ENCODE results near the gene NUP205. TPM values are rescaled to one million over a fixed set of nuclear protein-coding genes. Genes with fewer than 3 reads are reported as not detected.

Gene NUP205
- 10 to 100 TPM; 19.4 to 51.2 (median 23.3) TPM for total RNA-seq

GRCh38 chr7:135557455-135558336 is at the start of gene NUP205:
Gene NUP205 (plus strand): TSS chr7:135557917. CDS start chr7:135557945, 28 bp downstream.
- TF ChIP-seq CTCF (IDR thresholded peaks at IDR 0.05), result peak in 3 of 6 experiments; percentile 39 to 45 (median 44)
- peak in 1 of 2 donors; percentile 8 for TF ChIP-seq POLR2A (IDR thresholded peaks at IDR 0.05)
- Histone ChIP-seq H3K27me3 (no peaks in the 10 kb centered on the region), H3K27ac (peak within 1 kb of the TSS; percentile 87 to 93 (median 90)), H3K4me3 (peak within 1 kb of the TSS; percentile 73 to 90 (median 76)), H3K36me3 (no peaks in the 10 kb centered on the region), H3K9me3 (no peaks in the 10 kb centered on the region), H3K4me1 (peaks cover 0 to 14% (median 2%) of the 10 kb centered on the region in 4 donors)
- peak; percentile 65 to 82 (median 81) for DNase-seq

DNA sequence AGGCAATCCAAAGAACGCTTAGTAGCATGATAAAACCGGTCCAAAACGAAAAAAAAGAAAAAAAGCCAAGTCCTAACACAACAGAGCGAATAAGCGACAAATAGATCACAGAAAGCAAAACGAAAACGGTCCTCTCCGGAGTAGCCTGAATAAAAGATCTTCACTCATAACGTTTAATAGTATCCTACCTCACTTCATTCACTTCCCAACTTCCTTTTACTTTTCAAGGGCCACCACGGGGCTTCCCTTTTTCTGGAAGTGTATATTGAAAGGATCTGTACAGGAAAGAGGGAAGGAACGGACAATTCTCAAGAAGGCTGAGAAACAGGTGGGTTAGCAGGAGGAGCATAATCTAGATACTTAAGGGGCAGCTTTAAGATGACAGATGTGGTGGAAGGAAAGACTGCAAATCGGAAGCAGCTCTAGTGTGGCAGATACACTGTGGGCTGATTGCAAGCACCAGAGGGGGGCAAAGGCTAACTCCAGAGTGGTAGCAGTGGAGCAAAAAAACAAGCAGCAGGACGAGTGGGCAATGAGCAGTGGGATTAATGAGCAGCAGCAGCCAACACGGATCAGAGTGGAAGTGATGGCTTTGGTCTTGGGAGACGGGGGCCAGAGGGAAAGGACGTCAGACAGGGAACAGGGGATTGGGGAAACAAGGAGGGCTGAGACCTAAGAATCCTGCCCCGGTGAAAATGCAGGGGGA is 48.7 kb upstream of the NUP205 start:
- Histone ChIP-seq H3K4me1 (peaks cover 0 to 15% (median 4%) of the 10 kb centered on the region in 4 donors), H3K9me3 (no peaks in the 10 kb centered on the region), H3K36me3 (no peaks in the 10 kb centered on the region), H3K27ac (peak overlapping the region; percentile 82 to 91 (median 89)), H3K27me3 (no peaks in the 10 kb centered on the region), H3K4me3 (peak overlapping the region; percentile 68 to 89 (median 76))
- TF ChIP-seq POLR2A (IDR thresholded peaks at IDR 0.05), result no peak
- no peak for TF ChIP-seq CTCF (IDR thresholded peaks at IDR 0.05)
- peak in 1 of 3 donors; percentile 48 for DNase-seq

DNA sequence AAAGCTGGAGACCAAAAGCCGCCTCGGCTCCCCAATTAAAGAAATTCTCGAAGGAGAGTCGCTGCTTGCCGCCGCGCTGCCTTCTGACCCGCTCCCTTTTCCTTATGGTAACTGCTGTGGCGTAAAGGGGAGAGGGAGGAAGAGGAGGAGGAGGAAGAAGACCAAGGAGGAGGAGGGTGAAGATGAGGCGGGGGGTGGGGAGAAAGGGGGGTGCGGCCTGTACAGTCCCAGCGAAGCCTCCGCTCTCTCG is 48.2 kb upstream of the NUP205 start:
- peak overlapping the region; percentile 68 to 89 (median 76) for H3K4me3 ChIP-seq
- H3K4me1 ChIP-seq, result peaks cover 0 to 15% (median 4%) of the 10 kb centered on the region in 4 donors
- H3K9me3 ChIP-seq, result no peaks in the 10 kb centered on the region
- TF ChIP-seq CTCF (IDR thresholded peaks at IDR 0.05) (no peak), POLR2A (IDR thresholded peaks at IDR 0.05) (no peak)
- H3K27me3 ChIP-seq, result no peaks in the 10 kb centered on the region
- peak overlapping the region; percentile 82 to 91 (median 89) for H3K27ac ChIP-seq
- no peaks in the 10 kb centered on the region for H3K36me3 ChIP-seq
- DNase-seq, result no peak

DNA sequence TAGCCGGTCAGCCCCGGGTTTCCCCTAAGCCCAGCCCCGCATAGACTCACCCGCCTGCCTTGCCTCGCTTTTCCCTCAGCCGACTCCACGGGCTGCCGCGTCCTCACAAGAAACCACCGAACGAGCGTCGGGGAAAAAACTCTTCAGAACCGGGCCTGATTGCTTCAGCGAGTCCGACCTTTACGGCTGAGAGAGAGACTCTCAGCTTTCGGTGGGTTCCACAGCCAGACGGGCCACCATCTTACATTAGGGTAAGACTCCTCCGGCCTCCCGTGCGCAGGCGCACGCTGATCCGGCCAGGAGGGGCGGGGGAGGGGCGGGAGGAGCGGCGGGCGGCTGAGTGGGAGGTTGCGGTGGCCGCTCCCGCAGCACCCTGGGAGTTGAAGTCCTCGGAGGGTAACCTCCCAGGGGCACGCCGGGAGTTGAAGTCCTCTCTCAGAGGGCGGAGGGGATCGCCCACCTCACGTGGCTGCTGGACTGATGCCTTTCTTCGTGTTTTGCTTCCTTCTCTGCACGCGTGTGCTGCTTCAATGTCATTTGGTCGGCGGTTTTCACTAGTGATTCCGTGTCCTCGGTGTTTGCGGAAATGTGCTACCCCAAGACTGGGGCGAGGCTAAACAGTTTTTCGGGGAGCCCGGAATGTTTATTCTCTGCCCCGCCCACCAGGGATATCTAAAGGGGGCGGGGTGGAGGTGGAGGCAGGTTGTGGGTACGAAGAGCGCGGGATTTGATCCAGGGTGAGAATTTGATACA is 47.7 kb upstream of the NUP205 start, which contains the start of gene CNOT4:
CNOT4 (minus strand) TSS at position 264 of the 753 bp plus-strand sequence. CDS start 71,771 bp downstream, outside the sequence.
- Histone ChIP-seq H3K27ac (peak within 1 kb of the TSS; percentile 82 to 91 (median 89)), H3K36me3 (no peaks in the 10 kb centered on the region), H3K27me3 (no peaks in the 10 kb centered on the region), H3K9me3 (no peaks in the 10 kb centered on the region), H3K4me3 (peak within 1 kb of the TSS; percentile 68 to 89 (median 76)), H3K4me1 (peaks cover 0 to 15% (median 4%) of the 10 kb centered on the region in 4 donors)
- peak in 1 of 2 donors; percentile 72 for TF ChIP-seq POLR2A (IDR thresholded peaks at IDR 0.05)
- no peak for TF ChIP-seq CTCF (IDR thresholded peaks at IDR 0.05)
- peak; percentile 95 to 98 (median 97) for DNase-seq

GRCh38 chr7:135510592-135511183 is 47.0 kb upstream of the NUP205 start:
- DNase-seq, result no peak
- Histone ChIP-seq H3K4me3 (peak overlapping the region; percentile 68 to 89 (median 76)), H3K9me3 (no peaks in the 10 kb centered on the region), H3K27ac (peak overlapping the region in 3 of 4 donors; percentile 35 to 82 (median 50)), H3K36me3 (no peaks in the 10 kb centered on the region), H3K4me1 (peaks cover 0 to 15% (median 4%) of the 10 kb centered on the region in 4 donors), H3K27me3 (no peaks in the 10 kb centered on the region)
- TF ChIP-seq CTCF (IDR thresholded peaks at IDR 0.05) (no peak), POLR2A (IDR thresholded peaks at IDR 0.05) (no peak)

All from Peyer's patch (tissue), 4 donors.